H54 (cell line): Measurements from ENCODE around the gene CWC15.

Experiments used
- DNase-seq: peaks from one replicate; pipeline ENCODE4 v3.0.0; 2011; ENCODE audit warnings: low spot score, mixed read lengths; ENCODE audit not compliant: insufficient read length
- FAIRE-seq: peaks from 3 replicates; lab custom pipeline; 2011; peaks lifted over from hg19 to GRCh38; lab: Jason Lieb, UNC
- POLR2A ChIP-seq: IDR thresholded peaks from 2 replicates; pipeline ENCODE4 v1.6.1; 2011; ENCODE audit warnings: low read depth, mild to moderate bottlenecking, low read length

Gene CWC15

DNA sequence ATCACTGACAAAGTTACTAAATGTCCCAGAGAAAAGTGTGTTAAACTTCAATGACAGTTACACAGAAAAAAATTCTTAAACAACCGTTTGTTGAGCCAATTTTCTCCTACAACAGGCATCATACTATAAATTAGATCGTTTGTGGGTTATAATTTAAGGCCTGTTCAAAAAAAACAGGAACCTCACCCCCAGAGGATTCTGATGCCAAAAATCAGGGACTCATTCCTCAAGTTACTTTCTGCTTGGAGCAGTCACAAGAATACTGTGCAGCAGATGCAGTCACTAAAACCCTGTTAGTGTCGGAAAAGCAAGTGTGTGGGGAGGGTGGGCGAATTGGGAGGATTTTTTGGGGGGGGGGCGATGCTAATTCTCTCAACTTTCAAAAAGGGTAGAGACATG is 657 bp downstream of the CWC15 start:
- no peak for TF ChIP-seq POLR2A
- DNase-seq (no peak), FAIRE-seq (no peak)

- no peak for DNase-seq
- TF ChIP-seq POLR2A, result no peak
- FAIRE-seq, result no peak
Measured at GRCh38 chr11:94968334-94968958, 4.9 kb downstream of the CWC15 start.

DNA sequence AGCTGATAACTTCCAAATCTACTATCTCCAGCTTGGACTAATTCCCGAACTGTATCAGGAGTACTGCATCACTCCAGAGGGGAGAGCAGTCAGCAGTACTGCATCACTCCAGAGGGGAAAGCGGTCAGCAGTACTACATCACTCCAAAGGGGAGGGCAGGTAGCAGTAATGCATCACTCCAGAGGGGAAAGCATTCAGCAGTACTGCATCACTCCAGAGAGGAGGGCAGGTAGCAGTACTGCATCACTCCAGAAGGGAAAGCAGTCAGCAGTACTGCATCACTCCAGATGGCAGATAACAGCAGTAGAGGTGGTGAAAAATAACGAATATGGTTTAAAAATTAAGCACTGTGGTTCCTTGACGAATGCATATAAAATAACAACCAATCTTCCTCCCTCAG is 8.4 kb downstream of the CWC15 start:
- no peak for TF ChIP-seq POLR2A
- DNase-seq (no peak), FAIRE-seq (no peak)

DNA sequence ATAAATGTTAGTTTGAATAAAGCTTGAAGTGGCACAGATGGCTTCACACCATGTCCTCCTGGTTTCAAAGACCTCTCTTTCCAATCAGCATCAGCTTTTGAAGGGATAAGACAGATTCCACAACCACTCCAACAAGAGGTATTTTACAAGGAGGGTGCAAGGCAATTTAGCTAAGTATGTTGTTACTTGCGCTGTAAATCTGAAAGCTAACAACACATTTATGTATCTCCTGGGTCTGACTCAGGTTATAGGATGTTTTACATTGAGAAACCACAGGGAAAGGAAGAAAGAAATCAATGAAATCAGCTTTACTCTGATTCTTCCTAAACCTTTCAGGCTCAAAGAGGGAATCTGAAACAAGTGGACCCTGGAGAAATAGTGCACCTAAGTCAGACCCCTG is 12.1 kb downstream of the CWC15 start:
- no peak for DNase-seq
- FAIRE-seq, result no peak
- no peak for TF ChIP-seq POLR2A

DNA sequence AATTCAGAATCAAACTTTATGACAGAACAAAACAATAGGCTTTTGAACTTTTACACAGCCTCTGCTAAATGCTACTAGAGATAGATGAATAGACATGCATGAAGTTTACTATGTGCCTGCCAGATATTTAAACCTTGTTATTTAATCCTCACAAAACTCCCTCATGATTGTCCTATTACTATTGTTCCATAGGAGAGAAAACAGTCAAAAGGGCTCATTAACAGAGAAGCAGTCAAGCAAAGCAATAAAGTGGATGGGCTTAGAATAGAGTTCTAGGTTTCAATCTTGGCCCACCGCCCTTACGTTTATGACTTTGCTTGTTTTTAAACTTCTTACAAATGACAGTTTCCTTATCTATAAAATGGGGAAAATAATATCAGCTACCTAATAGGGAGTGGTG is 12.9 kb downstream of the CWC15 start:
- no peak for DNase-seq
- no peak for FAIRE-seq
- TF ChIP-seq POLR2A, result no peak

- no peak for TF ChIP-seq POLR2A
- no peak for FAIRE-seq
- no peak for DNase-seq
Measured at GRCh38 chr11:94959179-94959578, 14.2 kb downstream of the CWC15 start.

- FAIRE-seq, result no peak
- no peak for DNase-seq
- no peak for TF ChIP-seq POLR2A
Measured at GRCh38 chr11:94958121-94958696, 15.1 kb downstream of the CWC15 start.

DNA sequence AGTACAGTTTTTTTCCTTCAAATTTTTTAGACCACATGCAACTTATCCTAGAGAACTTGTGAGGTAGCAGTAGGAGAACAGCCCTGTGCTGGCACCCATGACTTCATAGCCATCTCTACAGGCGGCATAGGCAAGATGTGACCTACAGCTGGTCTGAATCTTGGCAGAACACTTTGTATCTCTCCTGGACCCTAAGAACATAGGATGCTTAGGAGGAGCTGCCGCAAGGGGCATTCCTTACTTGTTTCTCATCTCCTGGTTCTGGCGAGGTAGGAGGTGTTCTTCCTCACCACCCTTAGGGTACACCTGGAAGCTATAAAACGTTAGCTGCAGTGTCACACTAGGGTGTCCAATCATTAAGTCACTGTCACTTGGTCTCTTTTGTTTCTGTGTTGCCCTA is 16.4 kb downstream of the CWC15 start:
- no peak for FAIRE-seq
- no peak for DNase-seq
- TF ChIP-seq POLR2A, result no peak

DNA sequence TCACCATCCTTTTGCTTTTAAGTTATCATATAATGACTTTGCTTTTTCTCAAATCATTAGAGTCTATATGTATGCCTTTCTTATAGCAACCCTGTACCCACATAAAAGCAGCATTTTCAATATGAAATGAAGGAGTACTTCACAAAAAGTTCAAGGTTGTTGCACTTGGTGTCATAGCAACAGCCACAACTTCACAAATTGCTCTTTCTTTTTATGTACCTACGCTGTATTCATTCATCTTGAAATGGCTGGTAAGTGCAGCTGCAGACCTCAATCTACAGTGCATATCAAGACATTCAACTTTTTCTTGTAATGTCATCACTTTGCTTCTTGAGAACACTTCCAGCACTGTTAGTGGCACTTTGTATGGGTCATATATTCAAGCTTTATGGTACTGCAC is 18.6 kb downstream of the CWC15 start:
- TF ChIP-seq POLR2A, result no peak
- FAIRE-seq (no peak), DNase-seq (no peak)

DNA sequence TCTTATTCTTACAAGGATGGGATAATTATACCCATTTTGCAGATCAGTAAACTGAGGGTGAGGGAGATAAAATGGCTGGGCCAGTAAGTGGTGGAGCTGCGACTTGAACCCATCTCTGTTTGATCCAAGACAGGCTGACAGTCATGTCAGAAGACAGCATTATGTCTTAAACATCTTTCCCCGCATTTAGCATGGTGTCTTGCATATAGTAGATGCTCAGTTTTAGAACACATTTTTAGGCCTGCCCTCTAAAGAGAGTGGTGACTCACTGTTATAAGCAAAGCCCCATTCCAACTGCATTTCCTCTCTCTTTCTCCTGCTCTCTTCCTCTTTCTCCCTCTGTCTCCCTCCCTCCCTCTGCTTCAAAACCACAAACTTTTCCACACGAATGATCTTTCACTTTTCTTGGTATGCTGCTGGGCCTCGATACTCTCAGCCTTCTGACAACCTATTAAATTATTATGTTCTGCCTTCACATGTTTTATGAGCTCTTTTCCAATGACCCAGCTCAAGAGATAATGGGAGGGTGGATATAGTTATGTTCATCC is 25.2 kb downstream of the CWC15 start:
- no peak for TF ChIP-seq POLR2A
- DNase-seq, result no peak
- FAIRE-seq, result peak; percentile 73

GRCh38 chr11:94946812-94947211 is 26.5 kb downstream of the CWC15 start:
- FAIRE-seq, result no peak
- DNase-seq, result no peak
- TF ChIP-seq POLR2A, result no peak

DNA sequence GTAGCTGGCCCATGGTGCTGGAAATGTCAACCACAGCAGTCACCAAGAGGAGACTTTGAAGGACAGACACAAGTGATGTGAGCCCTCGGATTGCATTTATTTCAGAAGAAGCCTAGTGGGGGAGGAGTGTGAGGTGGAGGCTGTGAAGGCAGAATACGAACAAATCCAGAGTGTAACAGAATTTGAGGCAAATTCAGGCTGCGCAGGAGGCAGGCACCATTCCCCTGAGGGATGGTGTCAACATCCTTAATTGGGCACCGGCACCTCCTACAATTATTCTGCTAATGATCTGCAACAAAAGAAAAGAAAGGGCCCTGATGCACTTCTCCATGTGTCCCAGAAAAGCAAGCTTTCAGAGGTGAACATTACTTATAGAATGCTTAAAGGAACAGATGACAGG is 32.2 kb downstream of the CWC15 start:
- no peak for DNase-seq
- TF ChIP-seq POLR2A, result no peak
- no peak for FAIRE-seq

- FAIRE-seq, result no peak
- no peak for TF ChIP-seq POLR2A
- DNase-seq, result no peak
Measured at GRCh38 chr11:94939346-94939745, 34.0 kb downstream of the CWC15 start.

- TF ChIP-seq POLR2A, result no peak
- DNase-seq (no peak), FAIRE-seq (no peak)
Measured at GRCh38 chr11:94938095-94939055, 35.0 kb downstream of the CWC15 start.

DNA sequence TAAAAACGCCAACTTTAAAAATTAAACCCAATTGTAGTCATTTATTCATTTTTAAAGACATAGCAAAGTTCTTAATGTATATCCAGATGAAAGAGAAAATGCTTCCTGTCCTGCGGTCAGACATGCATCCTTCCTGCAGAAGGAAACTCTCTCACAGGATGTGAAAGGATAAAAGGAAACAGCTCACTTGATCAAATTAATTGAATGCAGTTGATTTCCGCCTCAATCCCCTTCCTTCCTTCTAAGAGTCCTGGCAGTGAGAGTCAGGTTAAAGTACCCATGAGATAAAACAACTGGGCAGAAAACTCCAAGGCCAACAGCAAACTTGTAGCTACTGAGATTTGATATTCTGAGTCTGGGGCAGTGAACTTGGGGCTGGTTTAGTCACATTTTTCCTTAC is 38.5 kb downstream of the CWC15 start:
- no peak for FAIRE-seq
- DNase-seq, result no peak
- TF ChIP-seq POLR2A, result no peak
